Uterus (tissue), 2 donors: ENCODE measurements around the gene RGS2.

ENCODE experiments used
- POLR2A ChIP-seq, 2 donors: fragments of 450-650 bp; IDR thresholded peaks; one replicate each; pipeline ENCODE4 v1.6.1; 2016; ENCODE audit warnings: antibody characterized with exemption in 2 of 2, mild to moderate bottlenecking in 1 of 2, moderate library complexity in 1 of 2
- TF ChIP-seq, protein P1 (sequence below), 4 experiments: fragments of 200-600 bp in 2 of 4; fragments of 450-650 bp in 2 of 4; sonication (generic) in 2 of 4; IDR thresholded peaks; one replicate each; pipeline ENCODE4 v1.5.1; 2016 to 2019; ENCODE audit warnings: antibody characterized with exemption in 4 of 4, mild to moderate bottlenecking in 2 of 4, moderate library complexity in 1 of 4

GRCh38 chr1:192805832-192806323, 3.0 kb upstream of the RGS2 start:
- no peak for TF ChIP-seq POLR2A (IDR thresholded peaks at IDR 0.05)
- TF ChIP-seq, protein P1, sequence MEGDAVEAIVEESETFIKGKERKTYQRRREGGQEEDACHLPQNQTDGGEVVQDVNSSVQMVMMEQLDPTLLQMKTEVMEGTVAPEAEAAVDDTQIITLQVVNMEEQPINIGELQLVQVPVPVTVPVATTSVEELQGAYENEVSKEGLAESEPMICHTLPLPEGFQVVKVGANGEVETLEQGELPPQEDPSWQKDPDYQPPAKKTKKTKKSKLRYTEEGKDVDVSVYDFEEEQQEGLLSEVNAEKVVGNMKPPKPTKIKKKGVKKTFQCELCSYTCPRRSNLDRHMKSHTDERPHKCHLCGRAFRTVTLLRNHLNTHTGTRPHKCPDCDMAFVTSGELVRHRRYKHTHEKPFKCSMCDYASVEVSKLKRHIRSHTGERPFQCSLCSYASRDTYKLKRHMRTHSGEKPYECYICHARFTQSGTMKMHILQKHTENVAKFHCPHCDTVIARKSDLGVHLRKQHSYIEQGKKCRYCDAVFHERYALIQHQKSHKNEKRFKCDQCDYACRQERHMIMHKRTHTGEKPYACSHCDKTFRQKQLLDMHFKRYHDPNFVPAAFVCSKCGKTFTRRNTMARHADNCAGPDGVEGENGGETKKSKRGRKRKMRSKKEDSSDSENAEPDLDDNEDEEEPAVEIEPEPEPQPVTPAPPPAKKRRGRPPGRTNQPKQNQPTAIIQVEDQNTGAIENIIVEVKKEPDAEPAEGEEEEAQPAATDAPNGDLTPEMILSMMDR (IDR thresholded peaks at IDR 0.05), result peak in 3 of 4 experiments; percentile 42 to 50 (median 44)
